Upper lobe of left lung (tissue), 6 donors: ENCODE results near the gene PEMT. TPM values are rescaled to one million over a fixed set of nuclear protein-coding genes. Genes with fewer than 3 reads are reported as not detected.

Source experiments
- ATAC-seq, 2 donors: fragments of 200-7000 bp; cut with Tn5 transposase; one replicate each; pipeline ENCODE4 v1.9.1; 2022; ENCODE audit warnings: mild to moderate bottlenecking in 2 of 2, moderate library complexity in 2 of 2; ENCODE audit not compliant: low FRiP score in 2 of 2
- DNase-seq, 2 donors: peaks; one replicate each; pipeline ENCODE4 v3.0.0-alpha.2; 2019 to 2020
- H3K27ac ChIP-seq, 4 donors: fragments of 200-600 bp; sonication (generic); one replicate each; pipeline ENCODE4 v1.5.1; 2016 to 2019
- H3K27me3 ChIP-seq, 4 donors: fragments of 200-600 bp; sonication (generic); one replicate each; pipeline ENCODE4 v1.5.1; 2017 to 2019
- H3K36me3 ChIP-seq, 4 donors: fragments of 200-600 bp; sonication (generic); one replicate each; pipeline ENCODE4 v1.5.1; 2016 to 2019
- H3K4me1 ChIP-seq, 4 donors: fragments of 200-600 bp; sonication (generic); one replicate each; pipeline ENCODE4 v1.5.1; 2018 to 2019
- H3K4me3 ChIP-seq, 4 donors: fragments of 200-600 bp; sonication (generic); one replicate each; pipeline ENCODE4 v1.5.1; 2017 to 2019; ENCODE audit warnings: mild to moderate bottlenecking in 2 of 4, moderate library complexity in 1 of 4
- H3K9me3 ChIP-seq, 4 donors: fragments of 200-600 bp; sonication (generic); one replicate each; pipeline ENCODE4 v1.5.1; 2018 to 2019
- CTCF ChIP-seq, 6 experiments: fragments of 450-650 bp in 4 of 6; fragments of 200-600 bp in 2 of 6; sonication (generic) in 2 of 6; IDR thresholded peaks; one replicate each; pipeline ENCODE4 v1.5.1; 2016 to 2019; ENCODE audit warnings: antibody characterized with exemption in 6 of 6
- EP300 ChIP-seq, 4 donors: sonication (generic); formaldehyde crosslinking; IDR thresholded peaks; one replicate each; pipeline ENCODE4 v1.5.1; 2017; ENCODE audit warnings: antibody characterized with exemption in 4 of 4, control low read depth in 2 of 4
- POLR2A ChIP-seq, 4 donors: fragments of 450-650 bp; IDR thresholded peaks; one replicate each; pipeline ENCODE4 v1.5.1; 2016 to 2017; ENCODE audit warnings: antibody characterized with exemption in 4 of 4, mild to moderate bottlenecking in 2 of 4
- POLR2AphosphoS5 ChIP-seq, 2 donors: sonication (generic); formaldehyde crosslinking; IDR thresholded peaks; one replicate each; pipeline ENCODE4 v1.5.1; 2017; ENCODE audit warnings: antibody characterized with exemption in 2 of 2
- WGBS, 2 donors: methylation state at CpG; one replicate each; pipeline ENCODE4 v1.1.5; 2017 to 2018; 5-methylcytosine and 5-hydroxymethylcytosine counted together
- total RNA-seq, 6 donors: library from RNA; depleted of rRNA in 4 of 6; stranded (reverse); fragments of >200 nt in 4 of 6; gene quantifications; one replicate each; pipeline versions ENCODE4 v1.1.0 to v1.2.1, GENCODE V29; 2016 to 2021
- donor health status: DM: no; HTN: no; CAD: no; lungs with moderate emphysema.
- donor health status: DM: no; HTN: yes; CAD: no; lungs with severe emphysema.

Gene PEMT
- total RNA-seq, 6 donors from 2014 or later = 16.6 to 44.9 (median 32.2) TPM

GRCh38 chr17:17508646-17509591 is 82.6 kb downstream of the PEMT start:
- H3K4me1 ChIP-seq = peaks cover 4 to 10% (median 7%) of the 10 kb centered on the region in 4 donors
- H3K4me3 ChIP-seq = no peak overlapping the region
- no peaks in the 10 kb centered on the region for H3K27me3 ChIP-seq
- no peaks in the 10 kb centered on the region for H3K9me3 ChIP-seq
- ATAC-seq = no peak
- WGBS, 2 donors = 94 to 95% methylated on average over 24 to 33 of the region's 33 CpGs
- TF ChIP-seq CTCF (IDR thresholded peaks at IDR 0.05) = no peak
- no peak for TF ChIP-seq POLR2AphosphoS5 (IDR thresholded peaks at IDR 0.05)
- TF ChIP-seq POLR2A (IDR thresholded peaks at IDR 0.05) = no peak
- no peak for TF ChIP-seq EP300 (IDR thresholded peaks at IDR 0.05)
- no peaks in the 10 kb centered on the region for H3K36me3 ChIP-seq
- no peak for DNase-seq
- no peak overlapping the region for H3K27ac ChIP-seq

GRCh38 chr17:17508019-17508535 is 83.4 kb downstream of the PEMT start:
- no peaks in the 10 kb centered on the region for H3K27me3 ChIP-seq
- peaks cover 4 to 10% (median 7%) of the 10 kb centered on the region in 4 donors for H3K4me1 ChIP-seq
- no peak overlapping the region for H3K27ac ChIP-seq
- DNase-seq = no peak
- no peak for ATAC-seq
- no peak for TF ChIP-seq POLR2AphosphoS5 (IDR thresholded peaks at IDR 0.05)
- no peak for TF ChIP-seq EP300 (IDR thresholded peaks at IDR 0.05)
- TF ChIP-seq POLR2A (IDR thresholded peaks at IDR 0.05) = no peak
- no peak for TF ChIP-seq CTCF (IDR thresholded peaks at IDR 0.05)
- H3K4me3 ChIP-seq = no peak overlapping the region
- 89 to 93% methylated on average over 7 to 11 of the region's 11 CpGs for WGBS, 2 donors
- no peaks in the 10 kb centered on the region for H3K36me3 ChIP-seq
- no peaks in the 10 kb centered on the region for H3K9me3 ChIP-seq

GRCh38 chr17:17507465-17508011 is 84.0 kb downstream of the PEMT start:
- H3K4me1 ChIP-seq = peaks cover 4 to 10% (median 7%) of the 10 kb centered on the region in 4 donors
- H3K27ac ChIP-seq = peak overlapping the region; percentile 73 to 89 (median 80)
- H3K4me3 ChIP-seq = no peak overlapping the region
- no peaks in the 10 kb centered on the region for H3K27me3 ChIP-seq
- no peak for ATAC-seq
- H3K36me3 ChIP-seq = no peaks in the 10 kb centered on the region
- 93 to 97% methylated on average over 5 to 16 of the region's 16 CpGs for WGBS, 2 donors
- no peak for DNase-seq
- no peak for TF ChIP-seq CTCF (IDR thresholded peaks at IDR 0.05)
- no peak for TF ChIP-seq POLR2A (IDR thresholded peaks at IDR 0.05)
- no peak for TF ChIP-seq EP300 (IDR thresholded peaks at IDR 0.05)
- TF ChIP-seq POLR2AphosphoS5 (IDR thresholded peaks at IDR 0.05) = no peak
- no peaks in the 10 kb centered on the region for H3K9me3 ChIP-seq

- H3K4me1 ChIP-seq = peaks cover 4 to 10% (median 7%) of the 10 kb centered on the region in 4 donors
- 39 to 62% methylated on average over 3 to 17 of the region's 17 CpGs for WGBS, 2 donors
- TF ChIP-seq POLR2AphosphoS5 (IDR thresholded peaks at IDR 0.05) = no peak
- no peak for TF ChIP-seq POLR2A (IDR thresholded peaks at IDR 0.05)
- no peak for TF ChIP-seq CTCF (IDR thresholded peaks at IDR 0.05)
- H3K27ac ChIP-seq = peak overlapping the region; percentile 73 to 89 (median 80)
- H3K27me3 ChIP-seq = no peaks in the 10 kb centered on the region
- no peaks in the 10 kb centered on the region for H3K36me3 ChIP-seq
- no peaks in the 10 kb centered on the region for H3K9me3 ChIP-seq
- no peak for ATAC-seq
- H3K4me3 ChIP-seq = peak overlapping the region in 1 of 4 donors; percentile 28
- DNase-seq = no peak
These were observed 84.5 kb downstream of the PEMT start for GRCh38 chr17:17506893-17507464.
